ENCODE data around the gene VSIG10L.

DNA sequence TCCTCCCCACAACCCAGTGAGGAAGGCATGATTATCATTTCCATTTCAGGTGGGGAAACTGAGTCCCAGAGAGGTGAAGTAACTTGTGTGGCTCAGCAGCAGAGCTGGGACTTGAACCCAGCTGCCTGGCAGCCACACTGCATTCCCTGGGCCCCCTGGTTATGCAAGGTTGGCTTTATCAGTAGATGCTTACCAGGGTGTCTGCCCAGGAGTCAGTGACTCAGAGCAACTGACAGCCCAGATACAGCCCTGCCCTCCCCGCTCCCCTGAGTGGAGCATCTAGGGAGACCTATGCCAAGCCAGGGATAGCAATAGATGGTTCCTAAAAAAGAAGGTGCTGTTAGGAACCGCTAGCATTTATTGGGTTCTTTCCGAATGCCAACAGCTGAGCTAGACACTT lies 24.6 kb downstream of the VSIG10L start:
- TF ChIP-seq, protein P1, sequence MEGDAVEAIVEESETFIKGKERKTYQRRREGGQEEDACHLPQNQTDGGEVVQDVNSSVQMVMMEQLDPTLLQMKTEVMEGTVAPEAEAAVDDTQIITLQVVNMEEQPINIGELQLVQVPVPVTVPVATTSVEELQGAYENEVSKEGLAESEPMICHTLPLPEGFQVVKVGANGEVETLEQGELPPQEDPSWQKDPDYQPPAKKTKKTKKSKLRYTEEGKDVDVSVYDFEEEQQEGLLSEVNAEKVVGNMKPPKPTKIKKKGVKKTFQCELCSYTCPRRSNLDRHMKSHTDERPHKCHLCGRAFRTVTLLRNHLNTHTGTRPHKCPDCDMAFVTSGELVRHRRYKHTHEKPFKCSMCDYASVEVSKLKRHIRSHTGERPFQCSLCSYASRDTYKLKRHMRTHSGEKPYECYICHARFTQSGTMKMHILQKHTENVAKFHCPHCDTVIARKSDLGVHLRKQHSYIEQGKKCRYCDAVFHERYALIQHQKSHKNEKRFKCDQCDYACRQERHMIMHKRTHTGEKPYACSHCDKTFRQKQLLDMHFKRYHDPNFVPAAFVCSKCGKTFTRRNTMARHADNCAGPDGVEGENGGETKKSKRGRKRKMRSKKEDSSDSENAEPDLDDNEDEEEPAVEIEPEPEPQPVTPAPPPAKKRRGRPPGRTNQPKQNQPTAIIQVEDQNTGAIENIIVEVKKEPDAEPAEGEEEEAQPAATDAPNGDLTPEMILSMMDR (IDR thresholded peaks at IDR 0.05; ENCODE audit: borderline replicate concordance, extremely low read depth, low read length, poor library complexity, severe bottlenecking): no peak
- TF ChIP-seq EZH2 (IDR thresholded peaks at IDR 0.05; ENCODE audit: borderline replicate concordance, low read depth, low read length, severe bottlenecking): no peak

Data from DND-41 (cell line).